ENCODE measurements around the gene GNAQ. TPM values are rescaled to one million over a fixed set of nuclear protein-coding genes. Genes with fewer than 3 reads are reported as not detected.

GNAQ gene
- total RNA-seq, 1 experiment from 2014 or later, result 48.6 TPM

DNA sequence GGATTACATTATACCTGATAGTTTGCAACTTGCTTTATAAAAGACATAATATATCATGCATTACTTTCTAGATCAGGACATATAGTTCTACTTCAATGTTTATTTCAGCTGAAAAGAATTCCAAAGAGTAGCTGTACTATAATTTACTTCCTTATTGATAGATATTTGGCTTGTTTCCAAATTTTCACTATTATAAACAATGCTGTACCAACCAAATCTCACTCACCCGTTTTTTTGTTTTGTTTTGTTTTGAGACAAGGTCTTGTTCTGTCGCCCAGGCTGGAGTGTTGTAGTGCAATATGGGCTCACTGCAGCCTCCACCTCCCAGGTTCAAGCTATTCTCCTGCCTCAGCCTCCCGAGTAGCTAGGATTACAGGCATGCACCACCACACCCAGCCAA, 132.7 kb downstream of the GNAQ start:
- no peaks in the 10 kb centered on the region for H3K9me3 Mint-ChIP-seq
- Histone ChIP-seq H2AFZ (ENCODE audit: low read length) (no peak overlapping the region), H3K79me2 (ENCODE audit: insufficient read depth, low read length) (no peaks in the 10 kb centered on the region), H3T11ph (ENCODE audit: low read length) (no peak overlapping the region), H4K5ac (ENCODE audit: insufficient read length, low read depth, low read length) (no peak overlapping the region), H3K4me1 (ENCODE audit: insufficient read depth, low read length) (no peaks in the 10 kb centered on the region), H3K56ac (ENCODE audit: insufficient read length, low read depth, low read length) (no peak overlapping the region), H3K23ac (ENCODE audit: insufficient read length, low read depth, low read length) (no peak overlapping the region), H3K18ac (ENCODE audit: insufficient read length, low read depth, low read length) (no peak overlapping the region), H3K27me3 (ENCODE audit: insufficient read depth, low read length) (no peaks in the 10 kb centered on the region), H2BK120ac (ENCODE audit: low read depth, low read length, poor library complexity, severe bottlenecking) (no peak overlapping the region), H3K14ac (ENCODE audit: insufficient read depth, low read length) (no peak overlapping the region), H4K20me1 (ENCODE audit: control insufficient read depth, insufficient read depth, insufficient read length) (peaks cover 3% of the 10 kb centered on the region), H2BK12ac (ENCODE audit: insufficient read length, low read depth, low read length) (no peak overlapping the region), H3K23me2 (ENCODE audit: insufficient read length, low read depth, low read length, poor library complexity, severe bottlenecking) (no peaks in the 10 kb centered on the region), H3K4ac (ENCODE audit: low read depth, low read length) (no peak overlapping the region), H2BK20ac (ENCODE audit: low read depth, low read length, poor library complexity, severe bottlenecking) (no peak overlapping the region), H2BK5ac (ENCODE audit: insufficient read length, low read length) (no peak overlapping the region), H4K91ac (ENCODE audit: insufficient read length, low read depth, low read length) (no peak overlapping the region), H2BK15ac (ENCODE audit: low read depth, low read length) (no peak overlapping the region), H3K9ac (ENCODE audit: extremely low read depth, insufficient read length, low read length) (no peak overlapping the region), H4K8ac (replicated peaks; ENCODE audit: insufficient read length, low read depth, low read length) (no peak overlapping the region), H3K9me3 (ENCODE audit: control insufficient read depth, low read depth, low read length) (no peaks in the 10 kb centered on the region), H3K27ac (ENCODE audit: insufficient read length, low read depth, low read length) (no peak overlapping the region), H2AK5ac (ENCODE audit: insufficient read length, low read length) (no peak overlapping the region), H3K4me2 (ENCODE audit: insufficient read depth, insufficient read length, low read length) (no peak overlapping the region), H3K79me1 (ENCODE audit: insufficient read depth, low read depth, low read length, poor library complexity, severe bottlenecking) (no peaks in the 10 kb centered on the region)
- no peak overlapping the region for H3K27ac Mint-ChIP-seq
- no peak overlapping the region for H3K4me3 Mint-ChIP-seq
- no peaks in the 10 kb centered on the region for H3K27me3 Mint-ChIP-seq (ENCODE audit: low read depth)
- H3K4me1 Mint-ChIP-seq, result peaks cover 8 to 22% of the 10 kb centered on the region in 2 experiments; a peak in 3 of 4 replicates
- no CpG with 5 or more reads among the region's 3 CpGs for WGBS (ENCODE audit: extremely low coverage, insufficient read length, low lambda C conversion rate)
- TF ChIP-seq, protein P1, sequence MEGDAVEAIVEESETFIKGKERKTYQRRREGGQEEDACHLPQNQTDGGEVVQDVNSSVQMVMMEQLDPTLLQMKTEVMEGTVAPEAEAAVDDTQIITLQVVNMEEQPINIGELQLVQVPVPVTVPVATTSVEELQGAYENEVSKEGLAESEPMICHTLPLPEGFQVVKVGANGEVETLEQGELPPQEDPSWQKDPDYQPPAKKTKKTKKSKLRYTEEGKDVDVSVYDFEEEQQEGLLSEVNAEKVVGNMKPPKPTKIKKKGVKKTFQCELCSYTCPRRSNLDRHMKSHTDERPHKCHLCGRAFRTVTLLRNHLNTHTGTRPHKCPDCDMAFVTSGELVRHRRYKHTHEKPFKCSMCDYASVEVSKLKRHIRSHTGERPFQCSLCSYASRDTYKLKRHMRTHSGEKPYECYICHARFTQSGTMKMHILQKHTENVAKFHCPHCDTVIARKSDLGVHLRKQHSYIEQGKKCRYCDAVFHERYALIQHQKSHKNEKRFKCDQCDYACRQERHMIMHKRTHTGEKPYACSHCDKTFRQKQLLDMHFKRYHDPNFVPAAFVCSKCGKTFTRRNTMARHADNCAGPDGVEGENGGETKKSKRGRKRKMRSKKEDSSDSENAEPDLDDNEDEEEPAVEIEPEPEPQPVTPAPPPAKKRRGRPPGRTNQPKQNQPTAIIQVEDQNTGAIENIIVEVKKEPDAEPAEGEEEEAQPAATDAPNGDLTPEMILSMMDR (conservative IDR thresholded peaks at IDR 0.05), result no peak
- H3K36me3 Mint-ChIP-seq (ENCODE audit: insufficient read depth in 1 of 3, low read depth in 3 of 3), result peaks cover 4 to 27% (median 11%) of the 10 kb centered on the region in 3 experiments; a peak in 6 of 7 replicates
- no peak for DNase-seq
